Small intestine (tissue), 7 donors: Measurements from ENCODE around the gene PTPN4. TPM values are rescaled to one million over a fixed set of nuclear protein-coding genes. Genes with fewer than 3 reads are reported as not detected.

Experiments used
- DNase-seq, 2 donors: peaks; one replicate each; pipeline versions ENCODE4 v3.0.0 to v3.0.0-alpha.2; 2013
- FAIRE-seq: peaks from 2 replicates; lab custom pipeline; 2012; peaks lifted over from hg19 to GRCh38; lab: Jason Lieb, UNC
- H3K27ac ChIP-seq, 3 donors: one replicate each; pipeline ENCODE4 v1.5.1; 2013; ENCODE audit warnings: low read length in 2 of 3, mild to moderate bottlenecking in 2 of 3, control low read depth in 1 of 3, inconsistent platforms in 1 of 3, low read depth in 1 of 3, moderate library complexity in 1 of 3
- H3K27me3 ChIP-seq, 3 donors: one replicate each; pipeline ENCODE4 v1.6.1; 2013; ENCODE audit warnings: low read length in 3 of 3, inconsistent platforms in 1 of 3; ENCODE audit not compliant: control insufficient read depth in 3 of 3, insufficient read depth in 3 of 3
- H3K36me3 ChIP-seq, 3 donors: one replicate each; pipeline ENCODE4 v1.6.1; 2013; ENCODE audit warnings: low read length in 3 of 3, inconsistent platforms in 1 of 3, low read depth in 1 of 3, mild to moderate bottlenecking in 1 of 3, moderate library complexity in 1 of 3; ENCODE audit not compliant: control insufficient read depth in 3 of 3, insufficient read depth in 2 of 3
- H3K4me1 ChIP-seq, 3 donors: one replicate each; pipeline ENCODE4 v1.6.1; 2013; ENCODE audit warnings: low read length in 2 of 3, inconsistent platforms in 1 of 3, low read depth in 1 of 3, mild to moderate bottlenecking in 1 of 3, moderate library complexity in 1 of 3; ENCODE audit not compliant: control insufficient read depth in 3 of 3, insufficient read depth in 2 of 3
- H3K4me3 ChIP-seq, 3 donors: one replicate each; pipeline ENCODE4 v1.5.1; 2013; ENCODE audit warnings: low read length in 3 of 3, control low read depth in 1 of 3, inconsistent platforms in 1 of 3, low read depth in 1 of 3, mild to moderate bottlenecking in 1 of 3, moderate library complexity in 1 of 3
- H3K9me3 ChIP-seq, 2 donors: one replicate each; pipeline ENCODE4 v1.6.1; 2013; ENCODE audit warnings: low read depth in 1 of 2, low read length in 1 of 2; ENCODE audit not compliant: control insufficient read depth in 2 of 2, insufficient read depth in 1 of 2
- WGBS, 3 donors: extraction: QIAGEN DNeasy Blood & Tissue Kit; methylation state at CpG; one replicate each; pipeline ENCODE4 v1.1.7; 2013; 5-methylcytosine and 5-hydroxymethylcytosine counted together
- polyA plus RNA-seq, 4 donors: library from polyadenylated mRNA; stranded (reverse) in 3 of 4; unstranded in 1 of 4; fragments of 200-250 nt in 3 of 4; fragments of 120-200 nt in 1 of 4; gene quantifications; one replicate each; pipeline versions ENCODE4 v1.2.1 to v1.2.3, GENCODE V29; 2013
- donor health status: healthy with polysubstance abuse.
- donor health status: control.
- donor health status: control.
- donor health status: Bipolar disorder and iron deficiency.
- donor health status: healthy.

Gene PTPN4
- polyA plus RNA-seq, 4 donors, result 1.9 to 13.4 (median 6.0) TPM

DNA sequence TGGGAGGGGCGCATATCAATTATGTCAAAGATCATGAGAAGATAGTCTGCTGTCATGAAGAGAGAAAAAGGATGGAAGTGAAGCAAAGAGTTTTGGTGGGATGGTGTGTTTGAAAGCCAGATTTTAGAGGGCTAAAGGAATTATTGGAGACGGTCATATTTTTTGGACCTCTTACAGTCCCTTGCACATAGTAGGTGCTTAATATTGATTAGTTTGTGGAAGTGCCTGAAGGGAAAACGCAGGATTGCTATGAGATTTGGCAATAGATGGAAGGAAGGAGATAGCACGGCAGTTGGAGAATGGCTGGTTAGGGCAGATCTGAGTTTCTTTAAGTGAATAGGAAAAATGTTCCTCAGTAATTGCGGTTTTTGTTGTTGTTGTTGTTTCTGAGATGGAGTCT lies 269.1 kb downstream of the PTPN4 start:
- H3K4me3 ChIP-seq, result no peak overlapping the region
- peaks cover 0 to 13% (median 0%) of the 10 kb centered on the region in 3 donors for H3K36me3 ChIP-seq
- no peaks in the 10 kb centered on the region for H3K4me1 ChIP-seq
- DNase-seq (no peak), FAIRE-seq (no peak)
- H3K27ac ChIP-seq, result no peak overlapping the region
- no peaks in the 10 kb centered on the region for H3K27me3 ChIP-seq
- WGBS, 3 donors, result 91 to 96% (median 94%) methylated on average over 5 of the region's 5 CpGs
- peaks cover 0 to 9% of the 10 kb centered on the region in 2 donors for H3K9me3 ChIP-seq

DNA sequence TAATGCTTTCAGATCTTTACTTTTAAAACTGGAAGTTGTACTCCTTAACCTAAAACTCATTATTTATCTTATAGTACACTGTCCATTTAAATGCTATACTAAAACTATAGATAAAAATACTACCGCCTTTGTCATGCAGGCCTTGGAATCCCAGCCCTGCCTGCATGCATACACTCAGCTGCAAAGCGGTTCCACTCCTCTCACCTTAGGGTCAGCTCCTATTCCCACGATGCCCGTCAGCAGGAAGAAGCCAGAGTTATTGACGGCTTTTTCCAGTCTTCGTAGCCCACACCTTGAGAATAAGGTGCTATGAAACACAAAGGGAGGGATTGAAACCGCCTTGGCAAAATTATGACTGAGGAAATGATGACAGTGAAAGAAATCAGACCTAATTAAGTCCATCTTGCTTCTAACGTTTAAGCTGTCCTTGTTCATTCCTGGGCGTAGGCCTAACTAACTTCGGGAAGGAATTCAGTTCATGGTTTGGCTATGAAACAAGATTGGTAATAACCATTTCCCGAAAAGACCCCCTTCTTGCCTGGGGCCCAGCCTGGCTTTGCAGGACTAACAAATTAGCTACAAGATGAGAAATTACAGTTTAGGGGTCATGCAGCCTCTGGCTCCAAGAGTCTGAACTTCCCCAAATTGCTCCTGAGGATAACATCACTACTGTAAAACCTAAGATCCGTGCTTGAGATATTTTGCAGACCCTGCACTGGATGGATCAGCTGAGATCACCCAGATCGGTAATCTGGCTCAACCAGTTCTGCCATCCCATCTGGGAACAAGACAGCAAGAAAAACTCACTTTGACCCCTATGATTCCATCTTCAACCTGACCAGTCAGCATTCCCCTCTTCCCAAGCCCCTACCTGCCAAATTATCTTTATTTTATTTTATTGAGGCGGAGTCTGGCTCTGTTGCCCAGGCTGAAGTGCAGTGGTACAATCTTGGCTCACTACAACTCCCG lies 270.2 kb downstream of the PTPN4 start:
- H3K36me3 ChIP-seq, result peaks cover 0 to 12% (median 0%) of the 10 kb centered on the region in 3 donors
- FAIRE-seq, result no peak
- WGBS, 3 donors, result 91 to 92% (median 91%) methylated on average over 15 of the region's 15 CpGs

DNA sequence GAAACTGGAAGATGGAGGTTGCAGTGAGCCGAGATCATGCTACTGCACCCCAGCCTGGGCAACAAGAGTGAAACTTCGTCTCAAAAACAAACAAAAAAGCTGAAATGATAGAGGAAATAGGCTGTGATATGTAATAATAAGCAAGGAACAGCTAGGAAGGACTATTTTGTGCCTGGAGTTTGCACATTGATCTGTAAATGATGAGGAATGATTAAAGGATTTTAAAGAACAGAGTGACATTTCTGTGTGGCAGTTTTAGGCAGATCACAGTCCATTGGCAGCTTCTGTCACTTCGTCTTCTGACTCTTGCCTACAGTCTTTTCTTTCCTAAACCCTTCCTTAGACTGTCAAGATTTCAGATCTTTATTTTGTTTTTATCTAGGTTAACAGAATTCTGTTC lies 272.6 kb downstream of the PTPN4 start:
- Histone ChIP-seq H3K4me3 (no peak overlapping the region), H3K36me3 (peaks cover 0 to 8% (median 0%) of the 10 kb centered on the region in 3 donors), H3K4me1 (no peaks in the 10 kb centered on the region), H3K27ac (no peak overlapping the region), H3K27me3 (no peaks in the 10 kb centered on the region), H3K9me3 (no peaks in the 10 kb centered on the region)
- WGBS, 3 donors, result 67 to 76% (median 71%) methylated on average over 3 of the region's 3 CpGs
- FAIRE-seq (no peak), DNase-seq (no peak)

More for the DNA sequence above, 270.2 kb downstream of the PTPN4 start:
- Histone ChIP-seq H3K27ac (no peak overlapping the region), H3K4me3 (no peak overlapping the region), H3K4me1 (no peaks in the 10 kb centered on the region), H3K9me3 (peaks cover 0 to 4% of the 10 kb centered on the region in 2 donors), H3K27me3 (no peaks in the 10 kb centered on the region)
- no peak for DNase-seq

Other genes starting within 250 kb of the PTPN4 start
- gene SCTR, start 235.4 kb upstream of the PTPN4 start, polyA plus RNA-seq, result 10 to 100 TPM; 15.0 to 48.8 (median 42.3) TPM
- gene CFAP221, start 215.5 kb upstream of the PTPN4 start, polyA plus RNA-seq, result 10 to 100 TPM in 2 of 4 donors, 1 to 10 TPM in 2; 2.2 to 19.4 (median 6.6) TPM
- 10 to 100 TPM; 19.5 to 34.6 (median 28.0) TPM for gene TMEM177, start 80.7 kb upstream of the PTPN4 start, polyA plus RNA-seq